ENCODE data around the gene EPB41L4A. TPM values are rescaled to one million over a fixed set of nuclear protein-coding genes. Genes with fewer than 3 reads are reported as not detected.
A peak's percentile ranks its signal among the peaks of the same experiment; 100 is the strongest.
"Not testable (repeated sequence)": the region's sequence is repeated elsewhere in the genome, so short reads cannot be mapped to it uniquely, and the experiment has no call there.

EPB41L4A gene
- total RNA-seq, 4 donors from 2014 or later, result 9.1 to 16.2 (median 14.1) TPM

DNA sequence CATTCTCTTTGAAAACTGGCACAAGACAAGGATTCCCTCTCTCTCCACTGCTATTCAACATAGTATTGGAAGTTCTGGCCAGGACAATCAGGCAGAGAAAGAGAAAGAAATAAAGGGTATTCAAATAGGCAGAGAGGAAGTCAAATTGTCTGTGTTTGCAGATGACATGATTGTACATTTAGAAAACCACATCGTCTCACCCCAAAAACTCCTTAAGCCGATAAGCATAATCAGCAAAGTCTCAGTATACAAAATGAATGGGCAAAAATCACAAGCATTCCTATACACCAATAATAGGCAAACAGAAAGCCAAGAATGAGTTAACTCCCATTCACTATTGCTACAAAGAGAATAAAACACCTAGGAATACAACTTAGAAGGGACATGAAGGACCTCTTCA lies 21.0 kb upstream of the EPB41L4A start:
- 96 to 97% methylated on average over 2 of the region's 2 CpGs for WGBS, 2 donors
- TF ChIP-seq POLR2A (IDR thresholded peaks at IDR 0.05), result no peak
- TF ChIP-seq, protein P1, sequence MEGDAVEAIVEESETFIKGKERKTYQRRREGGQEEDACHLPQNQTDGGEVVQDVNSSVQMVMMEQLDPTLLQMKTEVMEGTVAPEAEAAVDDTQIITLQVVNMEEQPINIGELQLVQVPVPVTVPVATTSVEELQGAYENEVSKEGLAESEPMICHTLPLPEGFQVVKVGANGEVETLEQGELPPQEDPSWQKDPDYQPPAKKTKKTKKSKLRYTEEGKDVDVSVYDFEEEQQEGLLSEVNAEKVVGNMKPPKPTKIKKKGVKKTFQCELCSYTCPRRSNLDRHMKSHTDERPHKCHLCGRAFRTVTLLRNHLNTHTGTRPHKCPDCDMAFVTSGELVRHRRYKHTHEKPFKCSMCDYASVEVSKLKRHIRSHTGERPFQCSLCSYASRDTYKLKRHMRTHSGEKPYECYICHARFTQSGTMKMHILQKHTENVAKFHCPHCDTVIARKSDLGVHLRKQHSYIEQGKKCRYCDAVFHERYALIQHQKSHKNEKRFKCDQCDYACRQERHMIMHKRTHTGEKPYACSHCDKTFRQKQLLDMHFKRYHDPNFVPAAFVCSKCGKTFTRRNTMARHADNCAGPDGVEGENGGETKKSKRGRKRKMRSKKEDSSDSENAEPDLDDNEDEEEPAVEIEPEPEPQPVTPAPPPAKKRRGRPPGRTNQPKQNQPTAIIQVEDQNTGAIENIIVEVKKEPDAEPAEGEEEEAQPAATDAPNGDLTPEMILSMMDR (IDR thresholded peaks at IDR 0.05), result no peak
- no peak for DNase-seq (ENCODE audit: low spot score in 2 of 2)
- intact Hi-C loops (cut with DNase I; ENCODE audit: low total_unique reads), result no loop called here
- no peak overlapping the region for H3K4me3 ChIP-seq (ENCODE audit: low read depth, poor library complexity, severe bottlenecking)

GRCh38 chr5:112436144-112436543 lies 17.1 kb upstream of the EPB41L4A start:
- intact Hi-C loops (cut with DNase I; ENCODE audit: low total_unique reads), result no loop called here
- DNase-seq (ENCODE audit: low spot score in 2 of 2), result no peak
- TF ChIP-seq POLR2A (IDR thresholded peaks at IDR 0.05), result no peak
- TF ChIP-seq, protein P1 (IDR thresholded peaks at IDR 0.05), result no peak
- no peak overlapping the region for H3K4me3 ChIP-seq (ENCODE audit: low read depth, poor library complexity, severe bottlenecking)
- 72 to 84% methylated on average over 2 of the region's 2 CpGs for WGBS, 2 donors

- no peak for DNase-seq (ENCODE audit: low spot score in 2 of 2)
- WGBS, 2 donors, result 17 to 20% methylated on average over 1 of the region's 1 CpG
- intact Hi-C loops (cut with DNase I; ENCODE audit: low total_unique reads), result no loop called here
- TF ChIP-seq, protein P1 (IDR thresholded peaks at IDR 0.05), result no peak
- TF ChIP-seq POLR2A (IDR thresholded peaks at IDR 0.05), result no peak
- no peak overlapping the region for H3K4me3 ChIP-seq (ENCODE audit: low read depth, poor library complexity, severe bottlenecking)
Observed at GRCh38 chr5:112434641-112435040, 15.6 kb upstream of the EPB41L4A start.

DNA sequence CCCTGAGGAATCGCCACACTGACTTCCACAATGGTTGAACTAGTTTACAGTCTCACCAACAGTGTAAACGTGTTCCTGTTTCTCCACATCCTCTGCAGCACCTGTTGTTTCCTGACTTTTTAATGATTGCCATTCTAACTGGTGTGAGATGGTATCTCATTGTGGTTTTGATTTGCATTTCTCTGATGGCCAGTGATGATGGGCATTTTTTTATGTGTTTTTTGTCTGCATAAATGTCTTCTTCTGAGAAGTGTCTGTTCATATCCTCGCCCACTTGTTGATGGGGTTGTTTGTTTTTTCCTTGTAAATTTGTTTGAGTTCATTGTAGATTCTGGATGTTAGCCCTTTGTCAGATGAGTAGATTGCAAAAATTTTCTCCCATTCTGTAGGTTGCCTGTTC lies 7.1 kb upstream of the EPB41L4A start:
- intact Hi-C loops (cut with DNase I; ENCODE audit: low total_unique reads), result loop anchor here (5.0 kb wide), 1 partner anchor 1239 kb away; no protein-coding TSS in a partner anchor
- 89 to 91% methylated on average over 3 of the region's 3 CpGs for WGBS, 2 donors
- not testable (repeated sequence) for DNase-seq (ENCODE audit: low spot score in 2 of 2); H3K4me3 ChIP-seq (ENCODE audit: low read depth, poor library complexity, severe bottlenecking)

GRCh38 chr5:112419986-112420864 lies 1.1 kb upstream of the EPB41L4A start:
- WGBS, 2 donors, result 8 to 10% methylated on average over 20 to 26 of the region's 64 CpGs
- intact Hi-C loops (cut with DNase I; ENCODE audit: low total_unique reads), result loop anchor here (5.0 kb wide), 1 partner anchor 738 kb away; no protein-coding TSS in a partner anchor
- H3K4me3 ChIP-seq (ENCODE audit: low read depth, poor library complexity, severe bottlenecking), result peak overlapping the region; percentile 84
- TF ChIP-seq, protein P1 (IDR thresholded peaks at IDR 0.05), result peak in 1 of 3 donors; percentile 23
- TF ChIP-seq POLR2A (IDR thresholded peaks at IDR 0.05), result no peak
- peak; percentile 74 to 96 for DNase-seq (ENCODE audit: low spot score in 2 of 2)

GRCh38 chr5:112418659-112419163 lies 366 bp downstream of the EPB41L4A start:
- TF ChIP-seq, protein P1 (IDR thresholded peaks at IDR 0.05), result no peak
- TF ChIP-seq POLR2A (IDR thresholded peaks at IDR 0.05), result no peak
- no peak for DNase-seq (ENCODE audit: low spot score in 2 of 2)
- peak overlapping the region; percentile 84 for H3K4me3 ChIP-seq (ENCODE audit: low read depth, poor library complexity, severe bottlenecking)
- 1% methylated on average over 20 to 23 of the region's 39 CpGs for WGBS, 2 donors
- intact Hi-C loops (cut with DNase I; ENCODE audit: low total_unique reads), result loop anchor here (5.0 kb wide), 1 partner anchor 736 kb away; no protein-coding TSS in a partner anchor

Data from lower leg skin (tissue), 4 donors.